HepG2 (cell line): ENCODE data around the gene INTS1. TPM values are rescaled to one million over a fixed set of nuclear protein-coding genes. Genes with fewer than 3 reads are reported as not detected.

Experiments
- AGO1 ChIP-seq: fragments of 200-400 bp; formaldehyde crosslinking; IDR thresholded peaks from 2 replicates; pipeline ENCODE4 v1.6.1; 2017; ENCODE audit warnings: mild to moderate bottlenecking, low read depth, low read length, moderate library complexity; ENCODE audit not compliant: poor library complexity, severe bottlenecking
- ATF1 ChIP-seq: IDR thresholded peaks from 2 replicates; pipeline ENCODE4 v1.6.1; 2016; ENCODE audit warnings: mild to moderate bottlenecking, control low read depth
- FLYWCH1 ChIP-seq: sonication (generic); formaldehyde crosslinking; IDR thresholded peaks from 2 replicates; pipeline ENCODE4 v1.8.1; 2023; ENCODE audit warnings: mild to moderate bottlenecking, missing genetic modification reagents
- GABPB1 ChIP-seq: IDR thresholded peaks from 2 replicates; pipeline ENCODE4 v1.6.1; 2016; ENCODE audit warnings: mild to moderate bottlenecking, missing genetic modification reagents, moderate library complexity, missing compliant biosample characterization
- KLF11 ChIP-seq: IDR thresholded peaks from 2 replicates; pipeline ENCODE4 v1.6.1; 2016; ENCODE audit warnings: missing compliant biosample characterization
- KLF13 ChIP-seq: sonication (generic); formaldehyde crosslinking; IDR thresholded peaks from 2 replicates; pipeline ENCODE4 v1.4.0; 2020; ENCODE audit warnings: mild to moderate bottlenecking, missing genetic modification reagents
- MXD4 ChIP-seq: IDR thresholded peaks from 2 replicates; pipeline ENCODE4 v1.6.1; 2016; ENCODE audit warnings: mild to moderate bottlenecking, missing biosample characterization, missing genetic modification reagents
- NFYC ChIP-seq: IDR thresholded peaks from 2 replicates; pipeline ENCODE4 v1.6.1; 2016; ENCODE audit warnings: missing genetic modification reagents, missing compliant biosample characterization
- RBM22 ChIP-seq: fragments of 200-400 bp; formaldehyde crosslinking; optimal IDR thresholded peaks from 2 replicates; pipeline ENCODE3; 2017; ENCODE audit warnings: mild to moderate bottlenecking, low read length, moderate library complexity
- TOE1 ChIP-seq: sonication (generic); formaldehyde crosslinking; IDR thresholded peaks from 2 replicates; pipeline ENCODE4 v1.4.0; 2020; ENCODE audit warnings: mild to moderate bottlenecking, missing genetic modification reagents
- U2AF2 ChIP-seq: fragments of 200-400 bp; formaldehyde crosslinking; IDR thresholded peaks from 2 replicates; pipeline ENCODE4 v1.6.1; 2017; ENCODE audit warnings: low read depth, mild to moderate bottlenecking, low read length
- ZNF207 ChIP-seq: fragments of 450-650 bp; IDR thresholded peaks from 2 replicates; pipeline ENCODE4 v1.6.1; 2016; ENCODE audit warnings: antibody characterized with exemption, borderline replicate concordance
- ZNF598 ChIP-seq: sonication (generic); formaldehyde crosslinking; IDR thresholded peaks from 2 replicates; pipeline ENCODE4 v1.5.1; 2020; ENCODE audit warnings: mild to moderate bottlenecking, missing genetic modification reagents, borderline replicate concordance
- polyA plus RNA-seq, 8 experiments: library from polyadenylated mRNA; depleted of rRNA in 3 of 8; stranded (reverse) in 7 of 8; unstranded in 1 of 8; fragments of >200 nt; fragmentation: Illumina TruSeq in 4 of 8; extraction: Trizol in 4 of 8; gene quantifications; 2 replicates each; pipeline versions ENCODE4 v1.2.1 to v1.2.3, GENCODE V29; 2011 to 2016; ENCODE audit warnings: low read depth in 4 of 8, missing spikeins in 1 of 8, mixed read lengths in 1 of 8; ENCODE audit not compliant: insufficient read depth in 1 of 8
- total RNA-seq, 5 experiments: library from RNA; depleted of rRNA; stranded (reverse); fragments of >200 nt; fragmentation: Illumina TruSeq; extraction: Trizol; gene quantifications; 2 replicates each; pipeline ENCODE4 v1.2.3, GENCODE V29; 2016; ENCODE audit warnings: low read depth in 1 of 5
- TF ChIP-seq, protein P1 (sequence below), 2 experiments: sonication (generic) in 1 of 2; formaldehyde crosslinking in 1 of 2; IDR thresholded peaks; 2 replicates each; pipeline versions ENCODE4 v1.5.1 to v1.6.1; 2011 to 2020; ENCODE audit warnings: borderline replicate concordance in 1 of 2, low read depth in 1 of 2, low read length in 1 of 2, mild to moderate bottlenecking in 1 of 2, missing genetic modification reagents in 1 of 2, moderate library complexity in 1 of 2
- TF ChIP-seq, protein P2 (sequence below): IDR thresholded peaks from 2 replicates; pipeline ENCODE4 v1.6.1; 2012; ENCODE audit warnings: inconsistent platforms
- TF ChIP-seq, protein P3 (sequence below): sonication (generic); formaldehyde crosslinking; IDR thresholded peaks from 2 replicates; pipeline ENCODE4 v1.4.0; 2020; ENCODE audit warnings: missing genetic modification reagents
- TF ChIP-seq, protein P4 (sequence below): sonication (generic); formaldehyde crosslinking; IDR thresholded peaks from 2 replicates; pipeline ENCODE4 v1.5.0; 2020; ENCODE audit warnings: mild to moderate bottlenecking, low read depth, missing genetic modification reagents, borderline replicate concordance
- TF ChIP-seq, protein P5 (sequence below): sonication (generic); formaldehyde crosslinking; IDR thresholded peaks from 2 replicates; pipeline ENCODE4 v1.5.0; 2020; ENCODE audit warnings: missing genetic modification reagents
- TF ChIP-seq, protein P6 (sequence below): sonication (generic); formaldehyde crosslinking; conservative IDR thresholded peaks from 2 replicates; pipeline ENCODE4 v1.8.0; 2022; ENCODE audit warnings: mild to moderate bottlenecking, moderate library complexity, missing genetic modification reagents
- TF ChIP-seq, protein P7 (sequence below): IDR thresholded peaks from 2 replicates; pipeline ENCODE4 v1.6.1; 2018; ENCODE audit warnings: missing genetic modification reagents, mild to moderate bottlenecking, missing compliant biosample characterization
- TF ChIP-seq, protein P8 (sequence below): sonication (generic); formaldehyde crosslinking; IDR thresholded peaks from 2 replicates; pipeline ENCODE4 v1.5.1; 2020; ENCODE audit warnings: missing genetic modification reagents, mild to moderate bottlenecking, borderline replicate concordance

Gene INTS1
- total and polyA plus RNA-seq, 2 of the 13 experiments (the other 11 are each of a cell fraction or from before 2014, with no cell fraction given) = 13.7 to 29.0 TPM

DNA sequence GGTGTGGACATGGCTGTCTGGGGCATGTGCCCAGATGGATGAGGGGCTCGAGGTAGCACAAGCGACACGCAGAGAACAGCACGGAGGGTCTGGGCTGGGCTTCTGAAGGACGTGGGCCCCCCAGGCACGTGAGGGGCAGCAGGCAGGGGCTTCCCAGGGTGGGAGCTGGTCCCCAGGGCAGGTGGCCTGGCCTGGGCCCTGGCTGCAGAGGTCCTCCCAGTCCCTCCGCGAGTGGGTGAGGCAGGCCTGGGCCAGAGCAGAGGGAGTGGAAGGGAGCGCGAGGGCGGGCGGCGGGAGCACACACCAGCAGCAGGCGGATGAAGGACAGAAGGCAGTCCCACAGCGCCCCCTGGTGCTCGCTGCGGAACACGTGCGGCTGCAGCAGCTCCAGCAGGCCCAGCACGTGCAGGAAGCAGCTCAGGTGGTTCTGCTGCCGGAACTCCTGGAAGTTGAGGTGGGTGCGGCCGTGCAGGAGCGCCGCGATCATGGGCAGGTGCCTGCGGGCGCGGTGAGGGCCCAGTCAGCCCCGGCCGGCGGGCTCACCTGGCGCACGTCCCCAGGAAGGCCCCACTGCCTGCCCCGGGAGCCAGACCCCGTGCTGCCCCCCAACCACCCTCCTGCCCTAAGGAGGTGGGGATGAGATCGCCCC lies 30.2 kb downstream of the INTS1 start (continued):
- TF ChIP-seq, protein P1, sequence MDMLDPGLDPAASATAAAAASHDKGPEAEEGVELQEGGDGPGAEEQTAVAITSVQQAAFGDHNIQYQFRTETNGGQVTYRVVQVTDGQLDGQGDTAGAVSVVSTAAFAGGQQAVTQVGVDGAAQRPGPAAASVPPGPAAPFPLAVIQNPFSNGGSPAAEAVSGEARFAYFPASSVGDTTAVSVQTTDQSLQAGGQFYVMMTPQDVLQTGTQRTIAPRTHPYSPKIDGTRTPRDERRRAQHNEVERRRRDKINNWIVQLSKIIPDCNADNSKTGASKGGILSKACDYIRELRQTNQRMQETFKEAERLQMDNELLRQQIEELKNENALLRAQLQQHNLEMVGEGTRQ (IDR thresholded peaks at IDR 0.05; ENCODE audit: low read depth, low read length) = peak; percentile 52
- TF ChIP-seq, protein P1 (CRISPR knock-in tag; IDR thresholded peaks at IDR 0.05; ENCODE audit: borderline replicate concordance) = peak; percentile 45; the same call in 1 of the 2 replicates
- TF ChIP-seq, protein P2, sequence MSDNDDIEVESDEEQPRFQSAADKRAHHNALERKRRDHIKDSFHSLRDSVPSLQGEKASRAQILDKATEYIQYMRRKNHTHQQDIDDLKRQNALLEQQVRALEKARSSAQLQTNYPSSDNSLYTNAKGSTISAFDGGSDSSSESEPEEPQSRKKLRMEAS = peak; percentile 91
- TF ChIP-seq TOE1 (no peak), MXD4 (peak; percentile 85; the same call in 1 of the 2 replicates), KLF13 (CRISPR knock-in tag) (no peak), NFYC (CRISPR knock-in tag) (peak; percentile 26; the same call in 1 of the 2 replicates), ZNF207 (no peak), ATF1 (CRISPR knock-in tag) (no peak), ZNF598 (CRISPR knock-in tag) (no peak), GABPB1 (CRISPR knock-in tag) (peak; percentile 72), RBM22 (no peak), FLYWCH1 (CRISPR knock-in tag) (no peak), U2AF2 (no peak), AGO1 (no peak), KLF11 (CRISPR knock-in tag) (no peak)
- TF ChIP-seq, protein P3, sequence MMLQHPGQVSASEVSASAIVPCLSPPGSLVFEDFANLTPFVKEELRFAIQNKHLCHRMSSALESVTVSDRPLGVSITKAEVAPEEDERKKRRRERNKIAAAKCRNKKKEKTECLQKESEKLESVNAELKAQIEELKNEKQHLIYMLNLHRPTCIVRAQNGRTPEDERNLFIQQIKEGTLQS (CRISPR knock-in tag) = no peak
- TF ChIP-seq, protein P4, sequence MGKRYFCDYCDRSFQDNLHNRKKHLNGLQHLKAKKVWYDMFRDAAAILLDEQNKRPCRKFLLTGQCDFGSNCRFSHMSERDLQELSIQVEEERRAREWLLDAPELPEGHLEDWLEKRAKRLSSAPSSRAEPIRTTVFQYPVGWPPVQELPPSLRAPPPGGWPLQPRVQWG (CRISPR knock-in tag) = no peak
- TF ChIP-seq, protein P5, sequence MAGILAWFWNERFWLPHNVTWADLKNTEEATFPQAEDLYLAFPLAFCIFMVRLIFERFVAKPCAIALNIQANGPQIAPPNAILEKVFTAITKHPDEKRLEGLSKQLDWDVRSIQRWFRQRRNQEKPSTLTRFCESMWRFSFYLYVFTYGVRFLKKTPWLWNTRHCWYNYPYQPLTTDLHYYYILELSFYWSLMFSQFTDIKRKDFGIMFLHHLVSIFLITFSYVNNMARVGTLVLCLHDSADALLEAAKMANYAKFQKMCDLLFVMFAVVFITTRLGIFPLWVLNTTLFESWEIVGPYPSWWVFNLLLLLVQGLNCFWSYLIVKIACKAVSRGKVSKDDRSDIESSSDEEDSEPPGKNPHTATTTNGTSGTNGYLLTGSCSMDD (CRISPR knock-in tag) = no peak
- TF ChIP-seq, protein P6, sequence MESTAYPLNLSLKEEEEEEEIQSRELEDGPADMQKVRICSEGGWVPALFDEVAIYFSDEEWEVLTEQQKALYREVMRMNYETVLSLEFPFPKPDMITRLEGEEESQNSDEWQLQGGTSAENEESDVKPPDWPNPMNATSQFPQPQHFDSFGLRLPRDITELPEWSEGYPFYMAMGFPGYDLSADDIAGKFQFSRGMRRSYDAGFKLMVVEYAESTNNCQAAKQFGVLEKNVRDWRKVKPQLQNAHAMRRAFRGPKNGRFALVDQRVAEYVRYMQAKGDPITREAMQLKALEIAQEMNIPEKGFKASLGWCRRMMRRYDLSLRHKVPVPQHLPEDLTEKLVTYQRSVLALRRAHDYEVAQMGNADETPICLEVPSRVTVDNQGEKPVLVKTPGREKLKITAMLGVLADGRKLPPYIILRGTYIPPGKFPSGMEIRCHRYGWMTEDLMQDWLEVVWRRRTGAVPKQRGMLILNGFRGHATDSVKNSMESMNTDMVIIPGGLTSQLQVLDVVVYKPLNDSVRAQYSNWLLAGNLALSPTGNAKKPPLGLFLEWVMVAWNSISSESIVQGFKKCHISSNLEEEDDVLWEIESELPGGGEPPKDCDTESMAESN (CRISPR knock-in tag) = 0 out of 2 replicates have a peak, but pooled peaks have one; percentile 40
- TF ChIP-seq, protein P7, sequence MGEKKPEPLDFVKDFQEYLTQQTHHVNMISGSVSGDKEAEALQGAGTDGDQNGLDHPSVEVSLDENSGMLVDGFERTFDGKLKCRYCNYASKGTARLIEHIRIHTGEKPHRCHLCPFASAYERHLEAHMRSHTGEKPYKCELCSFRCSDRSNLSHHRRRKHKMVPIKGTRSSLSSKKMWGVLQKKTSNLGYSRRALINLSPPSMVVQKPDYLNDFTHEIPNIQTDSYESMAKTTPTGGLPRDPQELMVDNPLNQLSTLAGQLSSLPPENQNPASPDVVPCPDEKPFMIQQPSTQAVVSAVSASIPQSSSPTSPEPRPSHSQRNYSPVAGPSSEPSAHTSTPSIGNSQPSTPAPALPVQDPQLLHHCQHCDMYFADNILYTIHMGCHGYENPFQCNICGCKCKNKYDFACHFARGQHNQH (CRISPR knock-in tag) = peak; percentile 52; the same call in 1 of the 2 replicates
- TF ChIP-seq, protein P8, sequence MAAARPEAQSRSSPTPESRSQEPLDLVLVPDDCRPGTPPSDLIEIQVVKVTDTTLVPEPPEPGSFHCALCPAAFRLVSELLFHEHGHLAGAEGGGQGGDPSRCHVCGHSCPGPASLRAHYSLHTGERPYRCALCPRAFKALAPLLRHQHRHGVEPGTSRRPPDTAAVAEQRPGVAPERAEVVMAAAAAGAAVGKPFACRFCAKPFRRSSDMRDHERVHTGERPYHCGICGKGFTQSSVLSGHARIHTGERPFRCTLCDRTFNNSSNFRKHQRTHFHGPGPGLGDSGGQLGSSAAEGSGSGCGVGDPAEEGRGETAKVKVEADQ (CRISPR knock-in tag) = no peak
